Measurements from ENCODE around the gene LTB.

Gene LTB

DNA sequence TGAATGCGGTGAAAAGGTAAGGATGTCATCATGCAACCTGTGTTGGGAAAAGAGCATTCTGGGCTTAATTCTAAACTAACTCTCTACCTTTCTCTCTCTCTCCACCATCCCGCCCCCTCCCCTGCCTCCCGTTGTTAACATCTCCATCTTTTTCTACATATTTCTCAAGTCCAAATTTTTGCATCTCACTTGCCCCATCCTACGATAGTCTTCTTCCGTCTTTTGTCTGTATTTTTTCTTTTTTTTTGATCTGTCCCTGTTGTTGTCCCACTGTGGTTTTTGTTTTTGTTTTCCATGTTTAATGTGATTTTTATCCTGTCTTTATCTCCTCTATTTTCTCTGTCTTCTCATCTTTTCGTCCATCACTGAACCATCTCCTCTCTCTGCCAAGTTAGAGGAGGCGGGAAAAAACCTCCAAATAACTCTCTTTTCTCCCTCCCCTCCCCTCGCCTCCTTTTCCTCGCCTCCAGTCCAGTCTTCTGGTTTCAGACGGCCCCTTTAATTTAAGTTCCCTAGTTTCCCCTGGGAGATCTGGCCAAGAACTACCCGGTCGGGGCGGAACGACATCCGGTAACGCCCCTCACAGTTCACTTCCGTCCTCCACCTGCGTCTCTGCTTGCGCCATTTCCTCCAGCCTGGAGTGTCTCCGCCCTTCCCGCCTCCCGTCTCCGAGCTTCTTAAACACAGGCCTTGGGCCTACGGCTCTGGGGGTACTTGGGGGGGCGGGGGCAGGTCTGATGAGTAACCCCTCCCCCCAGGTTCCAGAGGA lies 35.1 kb downstream of the LTB start, which contains the start of gene NFKBIL1:
NFKBIL1 (plus strand) TSS at position 651 of the 769 bp plus-strand sequence; CDS start at position 738, 87 bp downstream.
- DNase-seq = peak; percentile 97

- DNase-seq = peak; percentile 85
Measured at GRCh38 chr6:31546339-31546957, 35.8 kb downstream of the LTB start, which contains the start of gene ATP6V1G2. ATP6V1G2 (minus strand) TSS chr6:31546608; CDS start chr6:31546559, 49 bp downstream.

DNA sequence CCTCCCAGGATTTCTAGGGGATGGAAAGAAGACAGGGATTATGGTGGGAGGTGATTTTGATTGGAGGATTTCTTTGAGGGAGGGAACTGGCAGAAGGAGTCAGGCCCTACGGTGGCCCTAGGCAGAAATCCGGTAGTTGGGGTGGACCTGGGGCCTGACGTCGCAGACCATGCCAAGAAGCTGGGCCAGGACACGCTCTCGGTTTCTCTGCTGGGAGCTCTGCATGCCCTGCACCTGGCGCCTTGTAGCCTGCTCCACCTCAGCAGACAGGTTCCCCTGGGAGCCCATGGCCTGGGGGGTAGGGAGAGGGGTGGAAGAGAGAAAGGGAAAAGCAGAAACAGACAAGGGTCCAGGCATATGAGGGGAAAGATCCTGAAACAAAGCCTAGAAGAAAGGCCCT lies 36.9 kb downstream of the LTB start:
- no peak for DNase-seq

- DNase-seq = no peak
Measured at GRCh38 chr6:31544676-31545075, 37.5 kb downstream of the LTB start.

DNA sequence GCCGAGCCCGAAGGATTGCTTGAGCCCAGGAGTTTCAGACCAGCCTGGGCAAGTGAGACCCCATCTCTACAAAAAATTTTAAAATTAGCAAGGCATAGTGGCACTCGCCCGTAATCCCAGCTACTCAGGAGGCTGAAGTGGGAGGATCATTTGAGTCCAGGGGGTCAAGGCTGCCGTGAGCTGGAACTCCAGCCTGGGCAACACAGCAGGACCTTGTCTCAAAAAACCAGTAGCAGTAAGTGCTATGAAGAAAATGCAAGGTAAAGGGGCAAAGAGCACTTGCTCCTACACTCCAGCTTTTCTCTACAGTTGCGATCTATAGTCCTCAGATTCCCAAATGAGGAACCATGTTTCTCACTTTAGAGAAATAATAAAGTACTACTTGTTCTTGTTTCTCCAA lies 38.6 kb downstream of the LTB start:
- DNase-seq = no peak

DNA sequence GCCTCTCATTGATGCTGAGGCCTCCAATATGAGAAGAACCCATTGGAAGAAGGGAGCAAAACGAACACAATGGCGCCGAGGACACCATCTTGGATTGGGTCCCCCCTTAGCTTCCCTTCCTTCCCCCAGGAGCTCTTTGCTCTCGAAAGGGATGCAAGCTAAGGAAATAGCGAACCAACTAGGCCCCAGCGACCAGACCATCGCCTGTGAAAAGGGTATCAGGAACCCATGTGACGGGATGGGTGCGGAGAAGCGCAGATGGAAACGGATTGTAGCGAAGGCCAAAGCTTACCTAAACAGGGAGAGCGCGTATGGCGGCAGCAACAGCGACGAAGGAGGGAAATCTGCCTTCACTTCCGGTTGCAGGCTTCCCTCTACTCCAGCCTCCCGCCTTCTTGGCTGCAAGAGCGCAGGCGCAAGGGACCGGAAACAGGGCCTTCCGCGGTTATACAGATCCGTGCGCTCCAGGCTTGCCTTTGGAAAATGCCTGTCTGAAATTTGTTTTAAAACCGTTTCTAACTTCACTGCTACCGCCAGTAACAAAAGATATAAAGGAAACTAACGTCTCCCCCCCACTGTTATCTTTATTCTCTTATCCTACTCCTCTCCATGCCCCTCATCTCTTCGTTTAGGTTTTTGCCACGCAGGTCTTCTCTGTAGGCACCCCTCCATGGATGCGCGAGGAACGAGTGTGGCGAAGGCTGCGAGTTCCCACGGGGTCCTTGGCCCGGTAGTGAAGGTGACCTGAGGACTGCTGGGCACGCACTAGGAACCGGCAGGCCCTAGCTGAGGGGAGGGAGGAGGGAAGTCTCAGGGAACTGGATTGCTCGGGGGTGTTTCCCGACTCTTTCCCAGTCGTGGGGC lies 40.3 kb downstream of the LTB start, which contains the start of gene DDX39B:
DDX39B (minus strand) TSS at position 346 of the 864 bp plus-strand sequence. CDS start 1,471 bp downstream, outside the sequence.
- DNase-seq = peak; percentile 96

GRCh38 chr6:31541059-31541657 lies 41.1 kb downstream of the LTB start:
- peak; percentile 42 for DNase-seq

GRCh38 chr6:31540640-31541039 lies 41.6 kb downstream of the LTB start:
- DNase-seq = no peak

GRCh38 chr6:31538805-31539400 lies 43.3 kb downstream of the LTB start:
- no peak for DNase-seq

GRCh38 chr6:31535538-31536324 lies 46.5 kb downstream of the LTB start:
- no peak for DNase-seq

- DNase-seq = no peak
Measured at GRCh38 chr6:31534521-31535040, 47.6 kb downstream of the LTB start.

- DNase-seq = no peak
Measured at GRCh38 chr6:31534011-31534410, 48.2 kb downstream of the LTB start.

GRCh38 chr6:31533455-31533841 lies 48.8 kb downstream of the LTB start:
- no peak for DNase-seq

GRCh38 chr6:31532644-31533454 lies 49.4 kb downstream of the LTB start:
- DNase-seq = no peak

DNA sequence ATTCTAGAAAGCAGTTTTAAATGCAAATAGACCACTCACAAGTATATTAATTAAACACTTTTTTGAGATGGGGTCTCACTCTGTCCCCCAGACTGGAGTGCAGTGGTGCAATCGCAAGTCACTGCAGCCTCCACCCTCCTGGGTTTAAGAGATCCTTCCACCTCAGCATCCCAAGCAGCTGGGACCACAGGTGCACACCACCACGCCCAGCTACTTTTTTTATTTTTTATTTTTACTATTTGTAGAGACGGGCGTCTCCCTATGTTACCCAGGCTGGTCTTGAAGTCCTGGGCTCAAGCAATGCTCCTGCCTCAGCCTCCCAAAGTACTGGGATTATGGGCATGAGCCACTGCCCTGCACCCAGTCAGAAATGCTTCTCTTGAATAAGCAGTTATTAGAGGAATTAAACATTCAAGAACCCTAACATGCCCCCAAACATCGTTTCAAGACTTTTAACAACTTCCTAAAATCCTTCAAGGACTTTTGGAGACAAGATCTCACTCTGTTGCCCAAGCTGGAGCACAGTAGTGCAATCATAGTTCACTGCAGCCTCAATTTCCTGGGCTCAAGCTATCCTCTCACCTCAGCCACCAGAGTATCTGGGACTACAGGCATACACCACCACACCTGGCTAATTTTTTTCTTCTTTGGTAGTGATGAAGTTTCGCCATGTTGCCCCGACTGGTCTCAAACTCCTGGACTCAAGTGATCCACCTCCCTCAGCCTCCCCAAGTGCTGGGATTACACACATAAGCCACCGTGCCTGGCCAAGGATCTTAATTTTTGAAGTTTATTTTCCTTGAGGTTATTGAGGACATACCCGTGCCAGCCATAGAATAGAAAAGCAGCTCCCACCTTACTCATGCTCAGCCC lies 50.2 kb downstream of the LTB start:
- no peak for DNase-seq

- DNase-seq = no peak
Measured at GRCh38 chr6:31531162-31531561, 51.1 kb downstream of the LTB start.

DNA sequence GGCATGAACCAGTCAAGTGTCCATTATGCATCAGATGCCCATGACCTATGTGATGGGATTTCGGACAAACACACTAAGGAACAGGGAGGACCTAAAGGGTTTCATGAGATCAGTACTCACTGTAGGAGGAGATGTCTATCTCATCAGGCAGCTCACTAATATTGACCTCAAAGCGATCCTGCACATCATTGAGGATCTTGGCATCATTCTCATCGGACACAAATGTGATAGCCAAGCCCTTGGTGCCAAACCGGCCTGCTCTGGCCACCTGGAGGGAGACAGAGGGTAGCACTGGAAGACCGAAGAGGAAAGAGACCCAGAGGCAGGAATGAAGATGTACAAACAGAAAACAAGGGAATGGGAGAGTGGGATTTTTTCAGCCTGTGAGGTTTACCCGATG lies 51.6 kb downstream of the LTB start:
- DNase-seq = no peak

All from NCI-H2029 treated with DMSO at 0.1 percent for 48 hours (cell line).